Measurements from ENCODE around the gene OR52E6.

GRCh38 chr11:5887172-5887571 is 45.5 kb upstream of the OR52E6 start:
- TF ChIP-seq CTCF (IDR thresholded peaks at IDR 0.05) (no peak), POLR2AphosphoS5 (IDR thresholded peaks at IDR 0.05) (no peak), POLR2A (IDR thresholded peaks at IDR 0.05) (no peak)
